Parathyroid adenoma (tissue), 2 donors: ENCODE results near the gene COL4A1.

Experiments
- H2AFZ ChIP-seq: fragments of 300-600 bp; sonication (generic); one replicate; pipeline ENCODE4 v1.7.0; 2017; ENCODE audit warnings: antibody characterized with exemption, mild to moderate bottlenecking
- H3K27ac ChIP-seq: fragments of 300-600 bp; sonication (generic); one replicate; pipeline ENCODE4 v1.7.0; 2017
- H3K27me3 ChIP-seq: fragments of 300-600 bp; sonication (generic); one replicate; pipeline ENCODE4 v1.7.0; 2017; ENCODE audit warnings: low read length; ENCODE audit not compliant: control insufficient read depth, insufficient read depth
- H3K36me3 ChIP-seq: fragments of 300-600 bp; sonication (generic); one replicate; pipeline ENCODE4 v1.7.0; 2017; ENCODE audit warnings: low read length; ENCODE audit not compliant: control insufficient read depth, insufficient read depth
- H3K4me1 ChIP-seq: fragments of 300-600 bp; sonication (generic); one replicate; pipeline ENCODE4 v1.7.0; 2017; ENCODE audit warnings: control low read depth
- H3K4me2 ChIP-seq: fragments of 300-600 bp; sonication (generic); one replicate; pipeline ENCODE4 v1.7.0; 2017; ENCODE audit warnings: low read length
- H3K4me3 ChIP-seq: fragments of 300-600 bp; sonication (generic); one replicate; pipeline ENCODE4 v1.7.0; 2017; ENCODE audit warnings: low read depth, low read length
- H3K79me2 ChIP-seq: fragments of 300-600 bp; sonication (generic); one replicate; pipeline ENCODE4 v1.7.0; 2017; ENCODE audit warnings: control low read depth
- H3K9ac ChIP-seq: fragments of 300-600 bp; sonication (generic); one replicate; pipeline ENCODE4 v1.7.0; 2017; ENCODE audit warnings: mild to moderate bottlenecking
- H3K9me3 ChIP-seq: fragments of 300-600 bp; sonication (generic); one replicate; pipeline ENCODE4 v1.7.0; 2017; ENCODE audit warnings: low read length; ENCODE audit not compliant: control insufficient read depth
- CTCF ChIP-seq: fragments of 300-600 bp; sonication (generic); IDR thresholded peaks from one replicate; pipeline ENCODE4 v1.7.0; 2017; ENCODE audit warnings: antibody characterized with exemption, mild to moderate bottlenecking
- donor health status: primary hyperparathyroidism.

Gene COL4A1

GRCh38 chr13:110263404-110263803 is 43.6 kb downstream of the COL4A1 start:
- Histone ChIP-seq H3K4me1 (no peaks in the 10 kb centered on the region), H3K27ac (no peak overlapping the region)

GRCh38 chr13:110262508-110263291 is 44.3 kb downstream of the COL4A1 start:
- Histone ChIP-seq H3K27me3 (no peaks in the 10 kb centered on the region), H3K9me3 (no peaks in the 10 kb centered on the region), H3K27ac (peak overlapping the region; percentile 37), H3K4me1 (no peaks in the 10 kb centered on the region), H3K9ac (no peak overlapping the region), H3K79me2 (no peaks in the 10 kb centered on the region), H3K4me2 (no peak overlapping the region), H3K4me3 (no peak overlapping the region), H3K36me3 (no peaks in the 10 kb centered on the region), H2AFZ (no peak overlapping the region)
- TF ChIP-seq CTCF, result no peak

More at GRCh38 chr13:110263404-110263803, 43.6 kb downstream of the COL4A1 start:
- Histone ChIP-seq H3K27me3 (no peaks in the 10 kb centered on the region), H3K4me3 (no peak overlapping the region), H3K9ac (no peak overlapping the region), H3K36me3 (no peaks in the 10 kb centered on the region), H3K9me3 (no peaks in the 10 kb centered on the region), H3K79me2 (no peaks in the 10 kb centered on the region), H3K4me2 (no peak overlapping the region), H2AFZ (no peak overlapping the region)
- no peak for TF ChIP-seq CTCF

- H3K27me3 ChIP-seq, result no peaks in the 10 kb centered on the region
- H3K4me1 ChIP-seq, result no peaks in the 10 kb centered on the region
- no peak overlapping the region for H3K4me2 ChIP-seq
- H3K79me2 ChIP-seq, result no peaks in the 10 kb centered on the region
- H3K27ac ChIP-seq, result no peak overlapping the region
- H3K4me3 ChIP-seq, result no peak overlapping the region
- H3K36me3 ChIP-seq, result no peaks in the 10 kb centered on the region
- no peaks in the 10 kb centered on the region for H3K9me3 ChIP-seq
- TF ChIP-seq CTCF, result no peak
- H3K9ac ChIP-seq, result no peak overlapping the region
- H2AFZ ChIP-seq, result no peak overlapping the region
Measured at GRCh38 chr13:110262082-110262436, 44.9 kb downstream of the COL4A1 start.

GRCh38 chr13:110261166-110262081 is 45.5 kb downstream of the COL4A1 start:
- Histone ChIP-seq H3K9ac (no peak overlapping the region), H3K27me3 (no peaks in the 10 kb centered on the region), H3K79me2 (no peaks in the 10 kb centered on the region), H3K4me3 (no peak overlapping the region), H3K27ac (no peak overlapping the region), H3K4me2 (no peak overlapping the region), H2AFZ (no peak overlapping the region), H3K9me3 (no peaks in the 10 kb centered on the region), H3K36me3 (no peaks in the 10 kb centered on the region), H3K4me1 (no peaks in the 10 kb centered on the region)
- TF ChIP-seq CTCF, result no peak
